Neural progenitor cell (in vitro differentiated cells): ENCODE data around the gene NFATC2. TPM values are rescaled to one million over a fixed set of nuclear protein-coding genes. Genes with fewer than 3 reads are reported as not detected.

Source experiments
- DNase-seq: peaks from one replicate; pipeline ENCODE4 v3.0.0-alpha.2; 2016; ENCODE audit warnings: low spot score
- H2AFZ ChIP-seq: fragments of 200-600 bp; sonication (generic); replicated peaks from 2 replicates; pipeline ENCODE4 v1.6.1; 2016; ENCODE audit warnings: antibody characterized with exemption
- H3F3A ChIP-seq: fragments of 200-600 bp; sonication (generic); 2 replicates; pipeline ENCODE4 v1.6.1; 2016; ENCODE audit warnings: antibody characterized with exemption, low read depth
- H3K27ac ChIP-seq: fragments of 200-600 bp; sonication (generic); 2 replicates; pipeline ENCODE4 v1.5.1; 2016; ENCODE audit warnings: mild to moderate bottlenecking
- H3K27me3 ChIP-seq: fragments of 200-600 bp; sonication (generic); 2 replicates; pipeline ENCODE4 v1.6.1; 2016; ENCODE audit warnings: mild to moderate bottlenecking, moderate library complexity
- H3K36me3 ChIP-seq: fragments of 200-600 bp; sonication (generic); 2 replicates; pipeline ENCODE4 v1.5.1; 2016
- H3K4me1 ChIP-seq: fragments of 200-600 bp; sonication (generic); 2 replicates; pipeline ENCODE4 v1.6.1; 2016; ENCODE audit warnings: mixed run types
- H3K4me2 ChIP-seq: fragments of 200-600 bp; sonication (generic); 2 replicates; pipeline ENCODE4 v1.6.1; 2016
- H3K4me3 ChIP-seq: fragments of 200-600 bp; sonication (generic); 2 replicates; pipeline ENCODE4 v1.5.1; 2016
- H3K79me2 ChIP-seq: fragments of 200-600 bp; sonication (generic); 2 replicates; pipeline ENCODE4 v1.6.1; 2016; ENCODE audit warnings: low read depth
- H3K9ac ChIP-seq: fragments of 200-600 bp; sonication (generic); 2 replicates; pipeline ENCODE4 v1.6.1; 2016
- H3K9me3 ChIP-seq: fragments of 200-600 bp; sonication (generic); 2 replicates; pipeline ENCODE4 v1.5.1; 2016; ENCODE audit warnings: low read depth
- H4K20me1 ChIP-seq: fragments of 200-600 bp; sonication (generic); 2 replicates; pipeline ENCODE4 v1.6.1; 2016; ENCODE audit warnings: low read depth
- H3K27ac Mint-ChIP-seq: 3 replicates; pipeline ENCODE4 v1.8.0; 2021; ENCODE audit warnings: mixed read lengths
- H3K27me3 Mint-ChIP-seq: 2 replicates; pipeline ENCODE4 v1.8.0; 2022; ENCODE audit warnings: low read depth, mild to moderate bottlenecking, inconsistent platforms, moderate library complexity, mixed read lengths; ENCODE audit not compliant: insufficient read depth
- H3K36me3 Mint-ChIP-seq: 3 replicates; pipeline ENCODE4 v1.8.0; 2021; ENCODE audit warnings: mixed read lengths
- H3K4me1 Mint-ChIP-seq: 3 replicates; pipeline ENCODE4 v1.8.0; 2021; ENCODE audit warnings: mixed read lengths
- H3K4me3 Mint-ChIP-seq: 3 replicates; pipeline ENCODE4 v1.8.0; 2021; ENCODE audit warnings: mild to moderate bottlenecking, moderate library complexity, mixed read lengths
- H3K9me3 Mint-ChIP-seq: 3 replicates; pipeline ENCODE4 v1.8.0; 2020; ENCODE audit warnings: mixed read lengths
- CTCF ChIP-seq: fragments of 200-600 bp; sonication (generic); IDR thresholded peaks from 2 replicates; pipeline ENCODE4 v1.5.1; 2017; ENCODE audit warnings: antibody characterized with exemption, mild to moderate bottlenecking
- EZH2 ChIP-seq: fragments of 200-600 bp; sonication (generic); IDR thresholded peaks from 2 replicates; pipeline ENCODE4 v1.6.1; 2017; ENCODE audit warnings: antibody characterized with exemption, mild to moderate bottlenecking, moderate library complexity
- EZH2phosphoT487 ChIP-seq: fragments of 200-600 bp; sonication (generic); IDR thresholded peaks from 2 replicates; pipeline ENCODE4 v1.6.1; 2017; ENCODE audit warnings: antibody characterized with exemption
- total RNA-seq: library from RNA; depleted of rRNA; stranded (reverse); fragments of >200 nt; gene quantifications from 2 replicates; pipeline ENCODE4 v1.2.3, GENCODE V29; 2015; ENCODE audit warnings: low replicate concordance

Gene NFATC2
- total RNA-seq, 1 donor from 2014 or later = 0.19 TPM

GRCh38 chr20:51447097-51447764, 95.3 kb downstream of the NFATC2 start:
- Histone ChIP-seq H3K9ac (no peak overlapping the region), H3K36me3 (no peaks in the 10 kb centered on the region), H3K4me2 (no peak overlapping the region), H3K9me3 (no peaks in the 10 kb centered on the region), H3F3A (peaks cover 6% of the 10 kb centered on the region), H3K27ac (no peak overlapping the region), H4K20me1 (no peaks in the 10 kb centered on the region), H3K79me2 (no peaks in the 10 kb centered on the region), H3K27me3 (no peaks in the 10 kb centered on the region), H3K4me1 (peaks cover 7% of the 10 kb centered on the region), H3K4me3 (no peak overlapping the region), H2AFZ (no peak overlapping the region)
- TF ChIP-seq CTCF = no peak
- TF ChIP-seq EZH2 = no peak
- no peak for TF ChIP-seq EZH2phosphoT487
- Mint-ChIP-seq H3K9me3 (no peaks in the 10 kb centered on the region), H3K4me1 (peaks cover 57% of the 10 kb centered on the region), H3K27me3 (peaks cover 7% of the 10 kb centered on the region), H3K36me3 (no peaks in the 10 kb centered on the region), H3K4me3 (peak overlapping the region; percentile 64), H3K27ac (peak overlapping the region; percentile 16)
- peak; percentile 36 for DNase-seq

- no peaks in the 10 kb centered on the region for H3K27me3 ChIP-seq
- H3K79me2 ChIP-seq = no peaks in the 10 kb centered on the region
- peak overlapping the region; percentile 75 for H3K27ac Mint-ChIP-seq
- no peaks in the 10 kb centered on the region for H4K20me1 ChIP-seq
- no peak for TF ChIP-seq EZH2phosphoT487
- no peak for TF ChIP-seq EZH2
- H3K4me1 Mint-ChIP-seq = peaks cover 56% of the 10 kb centered on the region
- H3F3A ChIP-seq = peaks cover 6% of the 10 kb centered on the region
- H3K27ac ChIP-seq = no peak overlapping the region
- H3K4me1 ChIP-seq = peaks cover 7% of the 10 kb centered on the region
- peaks cover 6% of the 10 kb centered on the region for H3K27me3 Mint-ChIP-seq
- H3K9ac ChIP-seq = no peak overlapping the region
- no peaks in the 10 kb centered on the region for H3K9me3 ChIP-seq
- no peak for DNase-seq
- H3K4me3 Mint-ChIP-seq = peak overlapping the region; percentile 58
- H3K4me2 ChIP-seq = no peak overlapping the region
- no peaks in the 10 kb centered on the region for H3K36me3 Mint-ChIP-seq
- H3K4me3 ChIP-seq = no peak overlapping the region
- no peak overlapping the region for H2AFZ ChIP-seq
- H3K36me3 ChIP-seq = no peaks in the 10 kb centered on the region
- H3K9me3 Mint-ChIP-seq = no peaks in the 10 kb centered on the region
These were observed 95.9 kb downstream of the NFATC2 start for GRCh38 chr20:51446656-51447055.

- Histone ChIP-seq H3K4me3 (no peak overlapping the region), H3K4me2 (no peak overlapping the region)
These were observed 96.3 kb downstream of the NFATC2 start for GRCh38 chr20:51446230-51446629.

GRCh38 chr20:51445591-51445990, 96.9 kb downstream of the NFATC2 start:
- Histone ChIP-seq H3K4me1 (peaks cover 7% of the 10 kb centered on the region), H3K4me3 (no peak overlapping the region), H3K79me2 (no peaks in the 10 kb centered on the region), H3K27me3 (no peaks in the 10 kb centered on the region), H2AFZ (no peak overlapping the region), H3K9ac (no peak overlapping the region), H4K20me1 (no peaks in the 10 kb centered on the region), H3K4me2 (no peak overlapping the region), H3K9me3 (no peaks in the 10 kb centered on the region), H3K27ac (no peak overlapping the region), H3K36me3 (no peaks in the 10 kb centered on the region), H3F3A (peaks cover 6% of the 10 kb centered on the region)
- H3K4me1 Mint-ChIP-seq = peaks cover 54% of the 10 kb centered on the region
- H3K27me3 Mint-ChIP-seq = peaks cover 6% of the 10 kb centered on the region
- no peak for TF ChIP-seq CTCF
- H3K27ac Mint-ChIP-seq = no peak overlapping the region
- no peak for DNase-seq
- H3K36me3 Mint-ChIP-seq = no peaks in the 10 kb centered on the region
- no peak overlapping the region for H3K4me3 Mint-ChIP-seq
- H3K9me3 Mint-ChIP-seq = no peaks in the 10 kb centered on the region

More at GRCh38 chr20:51446230-51446629, 96.3 kb downstream of the NFATC2 start:
- no peak overlapping the region for H3K9ac ChIP-seq
- H2AFZ ChIP-seq = no peak overlapping the region
- H3K27ac ChIP-seq = no peak overlapping the region
- Mint-ChIP-seq H3K36me3 (no peaks in the 10 kb centered on the region), H3K4me3 (peak overlapping the region; percentile 48), H3K27me3 (peaks cover 6% of the 10 kb centered on the region), H3K27ac (peak overlapping the region; percentile 75), H3K9me3 (no peaks in the 10 kb centered on the region), H3K4me1 (peaks cover 55% of the 10 kb centered on the region)
- no peaks in the 10 kb centered on the region for H4K20me1 ChIP-seq
- H3F3A ChIP-seq = peaks cover 6% of the 10 kb centered on the region
- no peaks in the 10 kb centered on the region for H3K9me3 ChIP-seq
- H3K79me2 ChIP-seq = no peaks in the 10 kb centered on the region
- no peak for DNase-seq
- TF ChIP-seq EZH2 = no peak
- no peaks in the 10 kb centered on the region for H3K27me3 ChIP-seq
- H3K36me3 ChIP-seq = no peaks in the 10 kb centered on the region
- peaks cover 7% of the 10 kb centered on the region for H3K4me1 ChIP-seq
